MM.1S (cell line): Measurements from ENCODE around the gene LEFTY1.

Experiments used
- CTCF ChIP-seq: fragments of 300-600 bp; sonication (generic); IDR thresholded peaks from 2 replicates; pipeline ENCODE4 v1.5.1; 2016; ENCODE audit warnings: antibody characterized with exemption, low read length, mixed read lengths
- EZH2 ChIP-seq: fragments of 300-600 bp; sonication (generic); optimal IDR thresholded peaks from 2 replicates; pipeline ENCODE3; 2017; ENCODE audit warnings: low read depth, mild to moderate bottlenecking, antibody characterized with exemption, low read length, mixed read lengths

- TF ChIP-seq CTCF = no peak
- TF ChIP-seq EZH2 = no peak
These were observed 28.0 kb downstream of the LEFTY1 start for GRCh38 chr1:225860876-225861441.
